ENCODE data around the gene SLCO4C1.
A peak's percentile ranks its signal among the peaks of the same experiment; 100 is the strongest.

GRCh38 chr5:102296178-102296817 is at the start of gene SLCO4C1:
- TF ChIP-seq CTCF (IDR thresholded peaks at IDR 0.05), result peak in 1 of 2 donors; percentile 29
- no peak for TF ChIP-seq POLR2A (IDR thresholded peaks at IDR 0.05)
- TF ChIP-seq EP300 (IDR thresholded peaks at IDR 0.05), result no peak

Measured in suprapubic skin (tissue), 3 donors.